Skin of body (tissue), 2 donors: ENCODE data around the gene RNF144B. TPM values are rescaled to one million over a fixed set of nuclear protein-coding genes. Genes with fewer than 3 reads are reported as not detected.
"Not testable (repeated sequence)": the region's sequence is repeated elsewhere in the genome, so short reads cannot be mapped to it uniquely, and the experiment has no call there.

Source experiments
- DNase-seq: peaks from one replicate; lab custom pipeline; 2025; lab: John Stamatoyannopoulos, UW
- total RNA-seq: library from RNA; depleted of rRNA; stranded (reverse); fragments of >200 nt; gene quantifications from one replicate; pipeline ENCODE4 v1.2.3, GENCODE V29; 2014

Gene RNF144B
- total RNA-seq, 1 donor from 2014 or later = 24.4 TPM

GRCh38 chr6:18441251-18441979, 54.3 kb downstream of the RNF144B start:
- DNase-seq = no peak

GRCh38 chr6:18444111-18444510, 57.0 kb downstream of the RNF144B start:
- DNase-seq = no peak

DNA sequence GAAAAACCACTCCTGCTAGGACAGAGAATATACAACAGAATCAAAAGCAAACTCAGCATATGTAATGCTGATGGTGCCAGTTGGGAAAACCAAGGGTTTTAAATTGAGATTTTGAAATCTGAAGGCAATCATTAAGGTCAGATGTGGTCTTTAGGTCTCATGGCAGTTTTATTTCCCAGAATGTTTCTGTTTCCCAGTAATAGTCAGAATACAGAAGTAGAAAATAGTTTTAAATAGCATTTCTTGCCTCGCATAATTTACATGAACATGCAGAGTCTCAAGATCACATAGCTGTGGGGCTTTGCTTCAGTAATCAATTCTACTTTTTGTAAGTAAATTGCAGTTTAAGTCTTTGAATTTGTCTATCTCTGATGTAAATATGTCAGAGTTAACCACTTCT, 58.1 kb downstream of the RNF144B start:
- DNase-seq = no peak

- no peak for DNase-seq
Measured at GRCh38 chr6:18446771-18447170, 59.6 kb downstream of the RNF144B start.

- DNase-seq = no peak
Measured at GRCh38 chr6:18447552-18447951, 60.4 kb downstream of the RNF144B start.

DNA sequence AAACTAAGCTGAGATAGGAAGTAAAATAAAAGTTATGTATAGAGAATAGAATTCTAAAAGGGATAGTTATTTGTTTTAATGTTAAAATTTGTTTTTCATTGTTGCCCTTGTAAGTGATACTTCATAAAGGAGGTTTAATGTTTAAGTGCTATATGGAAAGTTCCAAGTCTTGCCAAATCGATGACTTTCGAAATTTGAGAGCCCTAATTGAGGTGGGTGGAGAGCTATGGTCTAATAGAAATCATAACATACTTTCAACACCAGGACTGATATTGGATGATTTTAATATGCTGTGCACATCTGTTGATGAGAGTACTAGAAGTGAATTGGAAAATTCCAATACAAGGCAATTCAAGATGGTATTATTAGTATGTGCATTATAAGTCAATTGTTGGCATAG, 64.6 kb downstream of the RNF144B start:
- no peak for DNase-seq

GRCh38 chr6:18454446-18454845, 67.3 kb downstream of the RNF144B start:
- no peak for DNase-seq

GRCh38 chr6:18457065-18457737, 70.1 kb downstream of the RNF144B start:
- no peak for DNase-seq

DNA sequence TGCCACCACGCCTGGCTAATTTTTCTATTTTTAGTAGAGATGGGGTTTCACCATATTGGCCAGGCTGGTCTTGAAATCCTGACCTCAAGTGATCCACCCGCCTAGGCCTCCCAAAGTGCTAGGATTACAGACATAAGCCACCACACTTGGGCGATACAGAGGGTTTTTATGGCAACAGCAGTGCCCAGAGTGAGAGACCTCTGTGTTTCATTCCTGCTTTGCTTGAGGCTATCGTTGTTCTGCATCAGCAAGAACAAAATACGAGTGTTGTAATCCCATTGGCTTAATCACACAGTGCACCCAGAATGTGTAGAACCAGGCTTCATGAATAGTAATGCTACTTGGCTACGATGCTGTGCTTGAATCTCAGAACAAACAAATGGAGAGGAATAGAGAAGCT, 70.9 kb downstream of the RNF144B start:
- not testable (repeated sequence) for DNase-seq

DNA sequence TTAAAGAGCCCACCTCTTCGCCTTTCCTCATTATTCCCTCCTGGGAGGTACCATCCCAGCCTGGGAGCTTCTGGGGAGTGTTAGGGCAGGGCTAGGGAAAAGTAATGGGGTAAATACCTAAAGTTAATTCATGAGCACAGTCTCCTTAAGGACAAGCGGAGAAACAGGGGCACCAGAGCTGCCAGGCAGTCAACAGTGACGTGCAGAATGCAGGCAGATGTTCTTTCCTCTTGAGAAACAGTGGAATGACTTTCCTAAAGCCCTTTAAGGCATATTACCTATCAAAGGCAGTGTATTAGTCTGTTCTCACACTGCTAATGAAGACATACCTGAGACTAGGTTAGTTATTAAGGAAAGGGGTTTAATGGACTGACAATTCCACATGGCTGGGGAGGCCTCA, 76.3 kb downstream of the RNF144B start:
- no peak for DNase-seq

DNA sequence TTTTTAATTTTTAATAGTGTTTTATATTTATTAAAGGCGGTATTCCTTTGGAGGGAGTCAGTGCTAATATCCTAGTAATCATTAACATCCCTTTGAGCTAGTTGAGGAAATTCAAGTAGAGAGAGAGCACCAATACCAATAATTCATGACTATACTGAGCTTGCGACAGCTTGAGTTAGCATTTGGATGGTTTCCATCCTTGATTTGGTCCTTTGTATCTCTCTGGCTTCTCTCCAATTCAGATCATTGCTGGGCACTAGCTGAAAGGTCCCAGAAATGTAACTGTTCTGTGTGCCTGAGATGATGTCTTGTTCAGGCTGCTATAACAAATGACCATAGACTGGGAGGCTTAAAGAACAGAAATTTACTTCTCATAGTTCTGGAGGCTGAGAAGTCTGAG, 77.0 kb downstream of the RNF144B start:
- DNase-seq = no peak

GRCh38 chr6:18465410-18466154, 78.4 kb downstream of the RNF144B start:
- no peak for DNase-seq

DNA sequence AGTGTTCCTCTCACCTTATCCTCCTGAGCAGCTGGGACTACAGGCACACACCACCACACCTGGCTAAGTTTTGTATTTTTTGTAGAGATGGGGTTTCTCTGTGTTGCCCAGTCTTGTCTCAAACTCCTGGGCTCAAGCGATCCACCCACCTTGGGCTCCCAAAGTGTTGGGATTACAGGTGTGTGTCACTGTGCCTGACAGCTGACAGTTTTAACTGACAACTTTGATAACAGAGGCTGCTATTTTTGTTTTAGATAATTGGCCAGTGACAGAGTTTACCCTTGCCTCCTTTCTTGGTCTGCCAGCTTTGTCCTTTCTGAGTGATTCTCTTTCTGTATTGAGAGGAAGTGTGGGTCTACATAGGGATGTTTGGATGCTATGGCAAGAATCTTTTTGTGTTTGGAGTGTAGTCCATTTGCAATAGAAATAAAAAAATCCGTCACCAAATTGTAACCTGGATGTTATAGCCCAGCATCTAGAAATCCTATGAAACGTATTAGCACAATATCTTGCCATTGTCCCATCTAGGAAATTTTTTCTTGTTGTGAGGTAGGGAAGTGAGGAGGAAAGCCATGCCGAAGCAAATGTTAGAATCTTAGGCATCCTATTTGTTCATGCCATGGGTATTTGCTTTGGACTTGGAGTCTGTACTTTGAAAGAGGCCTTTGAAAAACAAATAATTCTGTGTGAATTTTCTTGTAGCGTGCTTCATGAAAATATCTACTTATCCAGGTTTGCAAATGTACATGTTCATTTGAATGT, 80.8 kb downstream of the RNF144B start:
- DNase-seq = no peak

DNA sequence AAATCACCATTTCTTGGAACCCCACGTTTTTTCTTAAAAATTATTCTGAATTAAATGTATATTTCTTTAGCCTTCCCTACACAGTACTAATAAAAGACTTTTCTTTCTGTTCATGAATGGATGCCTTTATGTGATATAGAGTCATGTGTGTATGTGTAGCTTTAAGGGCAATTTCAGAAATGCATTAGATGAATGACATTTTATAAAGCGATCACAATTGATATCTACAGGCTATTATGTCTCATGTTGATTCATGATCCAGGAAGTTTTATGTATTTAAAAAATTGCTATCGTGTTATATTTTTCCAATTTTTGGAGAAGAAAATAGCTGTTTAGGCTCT, 81.3 kb downstream of the RNF144B start:
- no peak for DNase-seq

DNA sequence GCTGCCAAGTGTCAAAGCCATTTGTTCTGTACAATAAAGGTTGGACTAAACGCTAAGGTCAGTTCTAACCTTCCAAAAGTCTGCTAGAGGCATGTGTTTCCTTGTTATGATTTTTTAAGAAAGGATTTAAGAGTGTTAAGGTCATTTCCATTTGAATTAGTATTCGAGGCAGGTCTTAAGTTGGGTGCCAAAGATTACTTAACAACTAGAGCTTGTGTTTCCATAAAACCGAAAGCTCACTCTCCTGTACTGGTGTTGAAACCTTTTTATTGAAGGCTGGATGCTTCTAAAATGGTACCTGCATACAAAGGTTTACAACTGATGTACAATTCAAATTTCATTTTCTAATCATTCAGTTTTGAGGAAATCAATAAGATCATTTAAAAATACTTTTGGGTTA, 82.4 kb downstream of the RNF144B start:
- DNase-seq = no peak

DNA sequence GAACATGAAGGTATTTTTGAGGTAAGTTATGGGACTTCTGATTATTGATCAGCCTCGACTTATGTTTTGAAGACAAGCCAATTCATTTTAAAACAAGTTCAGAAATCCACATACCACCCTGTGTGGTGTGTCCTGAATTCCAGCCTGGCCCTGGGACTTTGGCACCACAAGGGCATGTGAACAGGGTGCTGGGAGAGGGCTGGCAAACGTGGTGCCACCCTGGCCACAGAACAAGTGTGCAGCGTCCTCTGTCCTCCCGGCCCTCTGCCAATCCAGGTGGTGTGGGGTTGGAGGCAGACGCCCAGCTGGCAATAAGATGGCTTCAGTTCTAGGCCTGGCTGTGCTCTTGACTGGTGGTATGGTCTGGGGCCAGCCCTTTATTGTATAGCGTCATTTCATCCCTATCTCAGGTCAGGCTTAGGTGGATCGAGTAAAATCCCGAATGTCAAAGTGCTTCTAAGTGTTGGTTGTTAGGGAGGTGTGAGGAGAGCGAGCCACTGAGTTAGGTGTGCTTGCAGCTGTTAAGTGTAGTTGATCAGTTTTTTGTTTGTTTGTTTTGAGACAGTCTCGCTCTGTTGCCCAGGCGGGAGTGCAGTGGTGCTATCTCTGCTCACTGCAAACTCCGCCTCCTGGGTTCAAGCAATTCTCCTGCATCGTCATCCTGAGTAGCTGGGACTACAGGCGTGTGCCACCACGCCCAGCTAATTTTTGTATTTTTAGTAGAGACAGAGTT, 84.2 kb downstream of the RNF144B start:
- DNase-seq = no peak

GRCh38 chr6:18472941-18473340, 85.8 kb downstream of the RNF144B start:
- DNase-seq = no peak

DNA sequence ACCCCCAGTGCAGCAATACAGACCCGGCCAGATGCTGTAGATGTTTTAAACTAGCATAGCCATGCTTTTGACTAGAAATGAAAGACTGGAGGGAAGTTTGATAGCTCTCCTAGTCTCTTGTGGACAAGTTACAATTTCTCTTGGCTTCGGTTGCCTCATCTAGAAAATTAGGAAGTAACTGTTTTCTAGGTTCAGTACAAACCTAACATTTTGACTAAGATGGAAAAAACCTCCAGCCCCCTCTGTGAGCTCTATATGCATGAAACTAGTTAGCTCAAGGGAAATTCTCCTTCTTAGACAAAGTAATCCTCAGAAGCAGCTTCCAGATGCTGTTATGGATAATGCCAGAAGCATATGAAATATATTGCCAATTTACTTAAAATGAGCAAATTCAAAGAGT, 86.6 kb downstream of the RNF144B start:
- DNase-seq = no peak

GRCh38 chr6:18477301-18477941, 90.3 kb downstream of the RNF144B start:
- no peak for DNase-seq

- no peak for DNase-seq
Measured at GRCh38 chr6:18478610-18479009, 91.5 kb downstream of the RNF144B start.

DNA sequence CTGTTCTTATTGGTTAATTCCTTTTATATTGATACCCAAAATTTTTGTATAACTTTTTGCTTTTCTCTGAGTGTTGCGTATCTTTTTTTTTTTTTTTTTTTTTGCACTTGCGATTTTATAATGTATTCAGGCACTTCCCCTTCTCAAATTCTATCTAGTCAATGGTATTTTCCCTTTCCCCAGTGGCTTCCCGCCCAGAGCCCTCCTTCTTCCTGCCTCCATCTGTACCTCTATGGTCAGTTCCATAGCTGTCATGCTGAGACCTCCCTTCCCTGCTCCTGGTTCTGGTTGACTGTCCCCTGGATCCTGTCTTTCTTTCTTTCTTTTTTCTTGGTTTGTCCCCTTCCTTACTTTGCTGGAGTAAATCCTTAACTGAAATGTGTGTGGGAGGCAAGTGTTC, 94.7 kb downstream of the RNF144B start:
- DNase-seq = no peak
